SK-N-SH treated with all-trans-retinoic acid at 6 μM for 48 hours (cell line): ENCODE measurements around the gene KIRREL3.

Experiments used
- ARNTL ChIP-seq: fragments of 450-650 bp; formaldehyde crosslinking; IDR thresholded peaks from 2 replicates; pipeline ENCODE4 v1.5.0; 2020; ENCODE audit warnings: low read depth, mild to moderate bottlenecking, moderate library complexity, borderline replicate concordance
- CSDC2 ChIP-seq: fragments of 250-450 bp; sonication (Bioruptor Pico); IDR thresholded peaks from 2 replicates; pipeline ENCODE4 v1.5.0; 2020; ENCODE audit warnings: mild to moderate bottlenecking, moderate library complexity

DNA sequence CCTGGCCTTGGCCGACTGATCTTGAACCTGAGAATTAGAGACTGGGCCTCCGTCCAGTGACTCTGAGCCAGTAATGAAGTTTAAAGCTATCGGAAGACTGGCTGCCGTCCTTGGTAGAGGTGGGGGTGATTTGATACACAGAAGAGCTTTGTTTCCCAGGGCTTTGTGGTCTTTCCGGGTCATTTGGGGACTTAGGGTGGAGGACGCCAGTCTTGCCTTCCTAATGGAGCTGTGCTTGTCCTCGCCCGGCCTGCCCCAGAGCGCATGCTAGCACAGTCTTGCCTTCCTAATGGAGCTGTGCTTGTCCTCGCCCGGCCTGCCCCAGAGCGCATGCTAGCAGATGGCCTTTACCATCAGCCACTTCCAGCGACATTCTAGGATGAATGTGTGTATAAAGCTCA is 579.3 kb downstream of the KIRREL3 start:
- no peak for TF ChIP-seq CSDC2 (CRISPR knock-in tag)
- TF ChIP-seq ARNTL (CRISPR knock-in tag), result no peak
